ENCODE results near the gene PLPPR3. TPM values are rescaled to one million over a fixed set of nuclear protein-coding genes. Genes with fewer than 3 reads are reported as not detected.

The PLPPR3 gene
- total RNA-seq, 1 experiment from 2014 or later: 0.81 TPM

DNA sequence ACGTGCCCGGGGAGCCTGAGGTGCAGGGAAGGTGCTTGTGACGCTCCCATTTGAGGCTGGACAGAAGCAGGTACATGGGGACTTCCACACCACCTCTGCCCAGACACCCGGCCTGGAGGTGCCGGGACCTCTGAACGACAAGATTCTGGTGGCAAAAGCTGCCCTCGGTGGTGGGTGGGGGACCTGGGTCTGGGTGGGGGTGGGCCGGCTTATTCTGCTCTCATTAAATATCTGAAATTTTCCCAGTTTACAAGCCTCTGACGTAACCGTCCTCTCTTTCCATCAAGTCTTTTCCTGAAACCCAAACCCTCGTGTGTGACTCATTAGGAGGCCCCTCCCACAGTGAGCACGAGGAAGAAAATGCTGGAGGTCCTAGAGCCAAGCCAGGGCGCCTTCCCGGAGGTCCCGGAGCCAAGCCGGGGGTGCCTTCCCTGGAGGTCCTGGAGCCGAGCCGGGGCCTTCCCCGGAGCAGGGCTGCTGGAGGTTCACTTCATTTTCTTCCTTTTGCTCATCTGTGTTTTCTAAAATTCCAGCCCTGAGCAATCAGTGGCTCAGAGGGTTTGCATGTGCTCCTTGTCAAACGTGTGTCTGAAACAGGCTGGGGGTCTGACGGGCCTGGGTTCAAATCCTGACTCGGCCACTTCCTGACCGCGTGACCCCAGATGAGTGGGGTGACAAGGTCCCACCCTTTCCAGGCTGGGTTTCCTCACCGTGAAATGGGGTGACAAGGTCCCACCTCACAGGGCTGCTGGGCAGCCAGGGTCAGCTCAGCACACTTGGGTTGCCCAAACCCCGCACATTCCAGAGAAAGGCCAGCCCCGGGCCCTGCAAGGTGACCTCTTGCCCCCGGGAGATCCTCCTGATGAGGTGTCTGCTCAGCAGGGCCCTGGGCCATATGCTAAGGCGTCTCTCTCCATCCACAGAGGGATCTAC, 47.8 kb upstream of the PLPPR3 start:
- H3K4me3 ChIP-seq: no peak overlapping the region
- no peak overlapping the region for H2AFZ ChIP-seq
- POLR2A ChIA-PET (ENCODE audit: unreplicated experiment): no interaction called here
- no peaks in the 10 kb centered on the region for H3K9me2 ChIP-seq (ENCODE audit: insufficient read depth)
- H3K27ac ChIP-seq: peak overlapping the region; percentile 78
- CTCF ChIA-PET: no interaction called here
- intact Hi-C loops (cut with micrococcal nuclease; ENCODE audit: unreplicated experiment): no loop called here
- DNase-seq: peak; percentile 72 to 86
- H3F3A ChIP-seq (ENCODE audit: insufficient read depth, low read depth): peaks cover 50% of the 10 kb centered on the region
- H3K4me2 ChIP-seq: peak overlapping the region; percentile 60
- no peaks in the 10 kb centered on the region for H3K9me3 ChIP-seq (ENCODE audit: insufficient read depth, low read depth)
- no peak for TF ChIP-seq EZH2 (IDR thresholded peaks at IDR 0.05; ENCODE audit: low read depth)
- TF ChIP-seq, protein P1, sequence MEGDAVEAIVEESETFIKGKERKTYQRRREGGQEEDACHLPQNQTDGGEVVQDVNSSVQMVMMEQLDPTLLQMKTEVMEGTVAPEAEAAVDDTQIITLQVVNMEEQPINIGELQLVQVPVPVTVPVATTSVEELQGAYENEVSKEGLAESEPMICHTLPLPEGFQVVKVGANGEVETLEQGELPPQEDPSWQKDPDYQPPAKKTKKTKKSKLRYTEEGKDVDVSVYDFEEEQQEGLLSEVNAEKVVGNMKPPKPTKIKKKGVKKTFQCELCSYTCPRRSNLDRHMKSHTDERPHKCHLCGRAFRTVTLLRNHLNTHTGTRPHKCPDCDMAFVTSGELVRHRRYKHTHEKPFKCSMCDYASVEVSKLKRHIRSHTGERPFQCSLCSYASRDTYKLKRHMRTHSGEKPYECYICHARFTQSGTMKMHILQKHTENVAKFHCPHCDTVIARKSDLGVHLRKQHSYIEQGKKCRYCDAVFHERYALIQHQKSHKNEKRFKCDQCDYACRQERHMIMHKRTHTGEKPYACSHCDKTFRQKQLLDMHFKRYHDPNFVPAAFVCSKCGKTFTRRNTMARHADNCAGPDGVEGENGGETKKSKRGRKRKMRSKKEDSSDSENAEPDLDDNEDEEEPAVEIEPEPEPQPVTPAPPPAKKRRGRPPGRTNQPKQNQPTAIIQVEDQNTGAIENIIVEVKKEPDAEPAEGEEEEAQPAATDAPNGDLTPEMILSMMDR (conservative IDR thresholded peaks at IDR 0.05): no peak
- H3K79me2 ChIP-seq (ENCODE audit: low read depth): no peaks in the 10 kb centered on the region
- H3K4me1 ChIP-seq (replicated peaks; ENCODE audit: insufficient read depth): peaks cover 29% of the 10 kb centered on the region
- BruUV-seq (replicated peaks): no TSS peak
- H3K36me3 ChIP-seq (ENCODE audit: low read depth): no peaks in the 10 kb centered on the region
- H3K27me3 ChIP-seq (ENCODE audit: insufficient read depth, low read depth): no peaks in the 10 kb centered on the region
- H4K20me1 ChIP-seq (ENCODE audit: insufficient read depth): no peaks in the 10 kb centered on the region; the same call in 1 of the 2 replicates

DNA sequence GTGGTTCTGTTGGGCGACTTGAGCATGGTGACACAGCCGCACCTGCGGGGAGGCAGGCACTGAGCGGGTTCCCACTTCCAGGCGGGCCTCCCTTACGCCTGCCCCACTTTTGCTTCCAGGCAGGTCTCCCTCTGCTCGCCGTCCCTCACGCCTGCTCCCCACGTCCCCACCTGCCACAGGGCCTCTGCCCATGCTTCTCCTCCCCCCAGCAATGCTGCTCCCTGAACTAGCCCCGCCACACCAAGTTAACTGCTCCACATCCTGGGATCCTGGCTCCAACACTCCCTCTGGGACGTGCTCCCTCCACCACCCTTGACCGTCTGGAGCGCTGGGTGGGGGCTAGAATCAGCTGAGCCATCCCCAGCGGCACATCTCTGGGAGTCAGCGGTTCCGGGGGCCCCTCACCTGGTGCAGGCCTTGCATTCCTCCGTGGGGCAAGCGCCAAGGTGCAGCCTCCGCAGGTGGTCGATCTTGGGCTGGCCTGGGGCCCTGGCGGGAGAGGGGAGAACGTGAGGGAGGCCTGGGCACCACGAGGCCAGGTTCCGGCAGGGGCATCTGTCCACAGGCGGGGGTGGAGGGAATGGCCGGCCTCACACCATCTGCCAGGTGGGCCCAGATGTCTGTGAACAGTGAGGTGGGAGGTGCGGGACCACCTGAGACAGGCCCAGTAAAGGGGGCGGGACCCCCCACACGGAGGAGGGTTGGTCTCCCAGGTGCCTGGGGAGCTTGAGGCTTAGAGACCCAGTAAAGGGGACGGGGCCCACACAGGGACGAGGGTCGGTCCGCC, 46.9 kb upstream of the PLPPR3 start:
- H3F3A ChIP-seq (ENCODE audit: insufficient read depth, low read depth): peaks cover 50% of the 10 kb centered on the region
- no peak overlapping the region for H3K4me2 ChIP-seq
- no peaks in the 10 kb centered on the region for H3K36me3 ChIP-seq (ENCODE audit: low read depth)
- H3K4me3 ChIP-seq: no peak overlapping the region
- ChIA-PET CTCF (no interaction called here), POLR2A (ENCODE audit: unreplicated experiment) (no interaction called here)
- H3K27ac ChIP-seq: peak overlapping the region; percentile 78
- peaks cover 29% of the 10 kb centered on the region for H3K4me1 ChIP-seq (replicated peaks; ENCODE audit: insufficient read depth)
- intact Hi-C loops (cut with micrococcal nuclease; ENCODE audit: unreplicated experiment): no loop called here
- TF ChIP-seq, protein P1 (conservative IDR thresholded peaks at IDR 0.05): no peak
- no peak for TF ChIP-seq EZH2 (IDR thresholded peaks at IDR 0.05; ENCODE audit: low read depth)
- DNase-seq: no peak
- TSS peak; percentile 13 for BruUV-seq (replicated peaks)
- no peak overlapping the region for H2AFZ ChIP-seq
- H3K9me2 ChIP-seq (ENCODE audit: insufficient read depth): no peaks in the 10 kb centered on the region
- H4K20me1 ChIP-seq (ENCODE audit: insufficient read depth): no peaks in the 10 kb centered on the region
- H3K9me3 ChIP-seq (ENCODE audit: insufficient read depth, low read depth): no peaks in the 10 kb centered on the region
- no peaks in the 10 kb centered on the region for H3K27me3 ChIP-seq (ENCODE audit: insufficient read depth, low read depth)
- H3K79me2 ChIP-seq (ENCODE audit: low read depth): no peaks in the 10 kb centered on the region

DNA sequence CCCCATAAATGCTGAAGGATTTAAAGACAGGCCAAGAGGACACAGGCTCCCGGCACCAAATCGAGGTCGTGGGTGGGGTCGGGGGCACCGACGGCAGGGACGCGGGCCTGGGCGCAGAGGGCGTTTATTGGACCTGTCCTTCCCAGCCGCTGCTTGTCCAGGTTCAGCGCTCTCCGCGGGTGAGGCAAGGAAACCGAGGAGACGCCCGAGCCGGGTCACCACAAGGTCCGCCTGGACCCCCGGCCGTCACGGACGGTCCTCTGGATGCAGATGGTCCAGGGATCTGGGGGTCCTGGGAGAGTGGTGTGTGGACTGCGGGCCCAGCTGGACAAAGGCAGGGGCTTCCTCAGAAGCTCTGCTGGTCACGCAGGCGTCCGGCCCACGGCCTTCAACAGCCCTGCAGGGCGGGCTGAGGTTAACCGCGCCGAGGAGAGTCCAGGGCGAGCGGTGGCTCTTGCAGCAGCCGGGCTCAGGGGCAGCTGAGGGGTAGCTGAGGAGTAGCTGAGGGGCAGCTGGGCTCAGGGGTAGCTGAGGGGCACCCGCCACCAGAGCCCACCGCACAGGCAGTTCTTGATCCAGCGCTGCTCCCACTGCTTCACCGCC, 46.2 kb upstream of the PLPPR3 start:
- Histone ChIP-seq H3K9me2 (ENCODE audit: insufficient read depth) (no peaks in the 10 kb centered on the region), H2AFZ (no peak overlapping the region), H3K9me3 (ENCODE audit: insufficient read depth, low read depth) (no peaks in the 10 kb centered on the region), H3K27me3 (ENCODE audit: insufficient read depth, low read depth) (no peaks in the 10 kb centered on the region), H3F3A (ENCODE audit: insufficient read depth, low read depth) (peaks cover 51% of the 10 kb centered on the region), H3K27ac (no peak overlapping the region), H3K4me1 (replicated peaks; ENCODE audit: insufficient read depth) (peaks cover 29% of the 10 kb centered on the region), H3K79me2 (ENCODE audit: low read depth) (no peaks in the 10 kb centered on the region), H3K4me3 (no peak overlapping the region), H3K36me3 (ENCODE audit: low read depth) (no peaks in the 10 kb centered on the region), H4K20me1 (ENCODE audit: insufficient read depth) (no peaks in the 10 kb centered on the region), H3K4me2 (no peak overlapping the region)
- POLR2A ChIA-PET (ENCODE audit: unreplicated experiment): no interaction called here
- intact Hi-C loops (cut with micrococcal nuclease; ENCODE audit: unreplicated experiment): no loop called here
- CTCF ChIA-PET: no interaction called here
- TF ChIP-seq, protein P1 (conservative IDR thresholded peaks at IDR 0.05): no peak
- no peak for TF ChIP-seq EZH2 (IDR thresholded peaks at IDR 0.05; ENCODE audit: low read depth)
- BruUV-seq (replicated peaks): no TSS peak
- no peak for DNase-seq
